DMS 273 treated with DMSO at 0.1 percent for 48 hours (cell line): Measurements from ENCODE around the gene FGF9.

Experiments used
- DNase-seq: peaks from one replicate; lab custom pipeline; 2025; lab: John Stamatoyannopoulos, UW

FGF9 gene

DNA sequence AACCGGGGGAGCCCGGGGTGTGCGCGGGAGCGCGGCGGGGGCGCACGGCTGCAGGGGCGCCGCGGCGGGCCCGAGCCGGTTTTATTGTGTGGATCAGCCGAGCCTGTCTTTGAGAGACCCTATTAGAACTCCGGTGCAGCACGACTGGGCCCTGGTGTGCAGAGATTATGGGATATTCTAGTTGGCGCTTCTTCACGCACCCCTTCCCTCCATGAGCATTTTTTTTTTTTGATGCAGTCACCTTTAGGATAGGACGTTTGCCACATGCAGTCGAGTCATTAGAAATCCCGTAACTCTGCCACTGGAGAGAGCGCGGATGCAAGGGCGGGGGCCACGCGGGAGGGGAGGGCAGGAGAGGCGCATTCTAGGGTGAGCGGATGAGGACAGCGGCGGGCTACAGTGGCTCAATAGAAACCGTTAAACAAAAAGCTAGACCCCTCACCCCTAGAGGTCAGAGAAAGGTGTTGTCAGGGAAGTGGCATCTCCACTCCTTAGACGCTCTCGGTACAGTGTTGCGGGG lies 3.7 kb downstream of the FGF9 start:
- no peak for DNase-seq

DNA sequence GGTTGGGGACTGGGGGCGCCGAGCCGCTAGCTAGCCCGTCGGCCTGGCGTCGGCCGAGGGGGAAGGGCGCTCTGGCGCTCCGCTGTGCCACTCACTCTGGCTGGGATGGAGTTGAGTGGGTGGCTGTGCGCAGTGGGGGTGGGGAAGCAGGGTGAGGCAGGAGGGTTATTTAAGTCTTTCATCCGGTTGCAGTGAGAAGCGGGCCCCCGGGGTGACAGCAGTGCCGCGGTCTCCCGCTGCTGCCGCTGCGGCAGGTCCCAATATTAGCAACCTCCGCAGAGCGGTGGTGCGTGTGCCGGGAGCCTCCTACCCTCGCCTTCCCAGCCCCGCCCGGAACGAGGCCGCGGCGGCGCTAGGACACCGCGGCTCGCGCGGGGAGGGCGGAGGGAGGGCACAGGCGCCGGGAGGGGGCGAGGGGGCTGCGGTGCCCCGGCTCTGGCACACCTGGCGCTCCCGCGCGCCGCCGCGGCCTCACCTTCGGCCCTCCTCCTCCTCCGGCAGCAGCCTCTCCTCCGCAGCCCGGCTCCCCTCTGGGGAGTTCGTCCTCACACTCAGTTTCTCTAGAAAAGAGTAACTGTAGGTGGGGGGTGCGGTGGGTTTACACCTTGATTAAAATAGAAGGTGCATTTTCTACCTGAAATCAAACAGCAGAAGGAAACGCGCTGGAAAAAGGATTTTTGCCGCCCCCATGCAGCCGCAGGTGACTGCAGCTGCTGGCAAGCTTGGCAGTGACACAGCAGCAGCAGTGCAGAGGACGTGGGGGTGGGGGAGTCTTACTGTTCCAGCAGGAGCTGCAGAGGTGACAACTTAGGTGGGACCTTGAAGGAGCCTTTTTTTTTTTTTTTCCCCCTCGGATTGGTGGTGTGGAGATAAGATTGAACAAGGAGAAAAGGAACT lies 4.5 kb downstream of the FGF9 start:
- DNase-seq: no peak

DNA sequence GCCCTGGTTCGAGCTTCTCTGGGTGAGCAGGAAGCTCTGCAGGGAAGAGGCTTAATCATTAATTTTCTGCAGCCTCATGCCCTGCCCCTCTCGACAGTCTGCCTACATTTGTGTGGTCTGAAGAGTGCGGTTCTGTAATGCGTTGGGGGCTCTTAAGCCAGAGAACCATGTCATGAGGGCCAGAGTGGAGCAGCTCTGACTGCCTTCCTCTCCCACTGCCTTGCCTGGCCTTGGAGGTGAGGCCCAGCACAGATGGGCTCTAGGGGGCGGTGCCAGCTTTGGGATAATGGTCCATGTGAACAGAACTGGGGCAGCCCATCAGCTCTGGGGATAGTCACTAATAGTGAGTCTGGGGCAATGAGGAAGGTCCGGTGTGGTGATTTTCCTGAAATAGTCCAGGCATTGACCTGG lies 5.7 kb downstream of the FGF9 start:
- DNase-seq: no peak

DNA sequence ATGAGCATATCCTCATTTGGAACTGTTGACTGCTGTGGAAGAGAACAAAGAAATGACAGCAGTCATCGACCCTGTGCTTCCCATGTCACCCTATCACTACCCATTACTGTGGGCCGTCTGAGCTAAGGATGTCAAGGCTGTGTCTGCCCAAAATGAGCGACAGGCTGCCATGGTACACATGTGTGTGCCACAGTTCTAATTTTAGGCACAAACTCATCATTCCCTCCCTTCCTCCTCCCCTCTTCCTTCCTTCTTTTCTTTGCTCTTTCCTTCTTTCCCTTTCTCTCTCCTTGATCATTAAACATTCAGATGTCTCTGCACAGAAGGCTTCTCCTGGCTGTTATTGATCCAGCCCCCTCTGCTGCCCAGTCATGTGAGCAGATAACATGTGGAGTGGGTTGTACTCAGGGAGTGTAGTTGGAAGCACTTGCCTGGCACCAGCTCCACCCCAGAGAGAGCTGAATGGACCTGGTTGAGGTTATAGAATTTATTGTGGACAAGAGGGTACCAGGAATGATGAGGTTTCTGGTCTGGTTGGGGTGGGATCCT lies 6.3 kb downstream of the FGF9 start:
- no peak for DNase-seq

DNA sequence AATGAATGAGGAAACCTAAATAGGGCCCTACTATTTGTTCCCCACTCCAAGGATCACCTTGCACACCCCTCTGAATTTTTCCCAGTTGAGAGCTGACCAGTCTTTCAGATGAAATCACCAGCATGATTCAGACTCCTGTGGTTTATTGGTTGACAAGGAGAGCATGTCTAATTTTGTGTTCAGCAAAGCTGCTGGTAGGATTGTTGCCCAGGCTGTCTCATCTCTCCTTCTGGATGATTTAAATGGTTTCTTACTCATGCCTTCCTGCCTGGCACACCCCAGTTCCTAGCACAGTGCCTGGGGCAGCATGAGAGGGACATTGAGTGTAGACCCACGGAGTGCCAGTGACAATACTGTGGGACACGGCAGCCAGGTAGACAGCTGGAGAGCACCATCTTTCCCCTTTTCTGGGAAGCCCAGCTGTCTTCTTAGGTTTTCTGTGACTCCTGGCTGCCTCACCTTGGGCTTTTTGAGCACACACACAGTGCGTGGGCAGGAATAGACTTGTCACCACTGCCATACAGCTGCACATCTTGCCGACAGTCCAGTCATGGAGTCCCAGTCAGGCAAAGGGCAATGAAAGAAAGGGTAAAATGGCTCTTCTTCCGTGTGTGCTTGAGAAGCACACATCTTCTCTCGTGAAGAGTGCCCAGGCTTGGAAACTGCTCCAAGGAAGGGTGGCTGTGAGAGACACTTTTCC lies 12.3 kb downstream of the FGF9 start:
- DNase-seq: no peak

DNA sequence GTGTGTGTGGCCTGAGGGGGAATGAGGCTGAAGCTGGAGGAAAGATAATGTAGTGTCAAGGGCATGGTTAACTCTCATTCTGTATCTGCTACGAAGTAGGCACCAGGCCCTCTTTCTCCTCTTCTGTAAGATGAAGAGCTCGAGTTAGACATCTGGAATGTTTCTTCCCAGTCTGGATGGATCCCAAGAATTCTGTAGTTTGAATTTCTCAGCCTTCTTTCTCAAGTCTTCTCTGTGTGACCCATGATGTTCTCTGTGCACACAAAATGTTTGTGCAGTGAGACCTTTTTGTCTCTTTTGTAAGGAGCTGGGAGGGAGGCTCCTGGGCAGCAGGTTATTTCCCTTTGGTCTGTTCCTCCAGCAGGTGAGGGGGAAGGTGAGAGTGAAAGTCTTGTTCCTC lies 13.7 kb downstream of the FGF9 start:
- no peak for DNase-seq

DNA sequence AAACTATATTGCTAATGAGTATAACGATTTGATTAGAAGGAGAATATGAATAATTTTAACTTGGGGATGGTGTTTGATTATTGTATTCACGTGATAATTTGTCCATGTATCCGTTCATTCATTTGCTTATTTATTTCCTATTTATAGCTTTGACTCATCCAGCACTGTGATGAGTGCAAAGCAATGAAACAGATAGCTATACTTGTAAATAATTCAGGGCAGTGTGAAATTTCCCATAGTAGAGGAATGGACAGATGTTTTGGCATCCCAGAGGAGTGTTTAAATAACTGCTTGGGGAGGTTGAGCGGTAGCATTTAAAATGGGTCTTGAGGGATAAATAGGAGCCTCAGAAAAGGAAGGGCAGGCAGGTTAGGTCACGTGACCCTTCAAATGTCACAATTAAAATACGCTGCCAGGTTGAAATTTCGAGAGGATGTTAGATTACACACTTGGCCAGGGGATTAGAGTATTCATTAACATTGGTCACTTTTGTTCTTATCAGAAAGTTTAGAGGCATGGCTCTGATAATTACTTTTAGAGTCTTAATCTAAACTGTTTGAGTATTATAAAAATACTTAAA lies 14.7 kb downstream of the FGF9 start:
- no peak for DNase-seq

DNA sequence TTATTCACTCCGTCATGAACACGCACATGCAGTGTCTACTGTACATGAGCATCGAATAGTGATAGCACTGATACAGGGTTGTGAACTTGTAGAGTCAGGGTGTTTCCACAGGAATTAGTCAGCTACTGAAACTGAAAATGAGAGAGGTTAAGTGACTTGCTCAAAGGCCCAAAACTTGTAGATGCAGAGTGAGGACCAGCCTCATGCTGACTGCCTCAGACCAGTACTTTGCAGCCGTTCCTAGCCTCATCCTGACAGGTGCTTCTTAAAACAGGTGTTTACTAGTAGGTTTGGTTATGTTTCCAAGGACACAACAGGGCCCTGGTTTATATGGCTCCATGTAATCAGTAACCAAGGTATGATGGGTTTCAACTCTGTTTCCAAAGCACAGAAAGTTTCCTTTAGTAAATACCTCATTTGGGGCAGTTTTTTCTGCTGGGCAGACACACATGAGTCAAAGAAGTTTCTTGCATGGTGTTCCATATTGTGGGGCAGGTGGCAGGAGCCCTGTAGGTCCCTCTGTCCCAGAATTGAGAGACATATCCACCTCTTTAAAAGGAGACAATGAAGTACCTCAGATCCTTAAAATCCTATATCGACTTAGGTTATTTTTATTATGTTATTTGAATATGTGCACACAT lies 16.0 kb downstream of the FGF9 start:
- no peak for DNase-seq

DNA sequence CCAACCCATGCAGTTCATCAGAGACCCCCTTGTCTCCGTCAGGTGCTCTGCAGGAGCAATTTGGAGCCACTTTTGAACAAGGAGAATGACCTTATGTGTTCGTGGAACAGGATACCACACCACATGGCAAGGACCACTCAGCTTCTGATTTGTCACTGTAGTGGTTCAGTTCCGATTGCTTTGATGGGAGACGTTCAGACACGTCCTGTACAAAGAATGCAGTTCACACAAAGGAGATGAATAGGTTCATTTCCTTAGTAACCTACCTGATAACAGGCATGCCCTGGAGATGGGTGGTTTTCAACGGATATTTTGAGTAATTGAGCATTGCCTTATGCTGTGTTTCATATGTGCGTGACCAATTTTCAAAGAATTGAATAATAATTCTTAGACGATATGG lies 17.2 kb downstream of the FGF9 start:
- no peak for DNase-seq

DNA sequence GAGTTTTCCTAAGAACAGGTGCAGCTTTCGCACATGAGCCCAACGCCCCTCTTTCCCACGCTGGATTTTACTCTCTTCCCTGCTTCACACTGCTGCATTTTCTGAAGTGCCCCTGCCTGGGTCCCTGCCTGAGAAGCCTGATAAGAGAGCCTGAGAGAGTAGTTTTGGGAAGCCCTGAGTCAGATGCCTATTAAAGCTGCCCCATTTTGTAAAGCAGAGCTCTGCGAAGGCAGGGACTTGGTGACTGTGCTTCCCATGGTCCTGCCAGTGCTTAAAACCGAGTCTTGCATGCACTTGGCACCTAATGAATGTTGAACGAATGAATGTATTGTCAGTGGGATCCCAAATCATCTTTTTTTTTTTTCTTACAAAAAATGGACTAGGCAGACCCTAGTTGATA lies 18.2 kb downstream of the FGF9 start:
- DNase-seq: no peak

DNA sequence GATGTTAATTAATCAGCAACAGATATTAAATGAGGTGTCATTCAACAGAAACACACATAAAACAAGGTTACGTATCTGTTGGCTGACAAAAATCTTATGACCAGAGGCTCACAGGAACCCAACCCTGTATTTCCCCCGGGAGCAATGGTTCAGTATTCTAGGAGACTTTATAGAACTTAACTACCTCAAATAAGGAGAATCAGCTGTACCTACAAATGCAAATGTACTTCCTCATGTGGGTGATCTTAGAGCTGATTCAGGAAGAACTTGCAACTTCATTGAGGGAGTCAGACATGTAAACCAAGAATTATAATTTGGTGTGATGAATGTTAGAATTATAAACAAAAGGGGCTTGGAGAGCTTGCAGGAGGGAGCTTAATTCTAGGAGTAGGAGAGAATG lies 20.1 kb downstream of the FGF9 start:
- no peak for DNase-seq

DNA sequence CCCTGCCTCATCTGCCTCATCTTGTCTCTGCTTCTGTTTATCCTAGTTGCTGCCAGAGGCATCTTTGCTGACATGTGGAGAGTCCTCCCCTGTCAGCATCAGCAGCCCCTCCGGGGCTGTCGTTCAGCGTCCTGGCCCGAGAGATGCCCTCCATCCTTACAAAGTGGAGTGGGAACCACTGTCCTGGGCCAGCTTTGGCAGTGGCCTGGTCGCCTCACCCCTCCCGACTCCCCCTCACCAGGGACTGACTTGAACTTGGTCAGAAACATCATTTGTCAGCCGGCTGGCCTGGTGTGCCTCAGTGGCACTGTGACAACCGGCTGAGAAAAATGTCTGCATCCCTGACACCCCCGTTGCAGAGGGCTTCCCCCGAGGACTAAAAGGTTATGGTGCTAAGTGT lies 20.6 kb downstream of the FGF9 start:
- DNase-seq: no peak

DNA sequence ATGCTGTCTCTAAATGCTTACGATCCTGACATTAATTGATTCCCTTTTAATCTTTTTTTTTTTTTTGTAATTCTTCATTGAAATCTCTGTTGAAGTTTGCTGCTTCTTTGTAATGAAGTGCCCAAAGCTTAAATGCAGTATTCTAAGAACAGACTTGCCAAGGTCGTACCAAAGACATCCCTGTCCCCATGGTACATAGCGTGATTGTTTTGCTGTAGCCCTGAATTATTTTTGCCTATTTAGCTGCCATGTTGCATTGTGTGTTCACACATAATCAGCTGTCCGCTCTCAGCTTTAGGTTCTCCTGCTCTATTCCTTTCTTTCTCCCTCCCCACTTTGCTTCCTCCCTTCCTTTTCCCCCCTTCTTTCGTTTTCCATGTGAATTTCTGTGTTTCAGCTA lies 21.1 kb downstream of the FGF9 start:
- DNase-seq: no peak

DNA sequence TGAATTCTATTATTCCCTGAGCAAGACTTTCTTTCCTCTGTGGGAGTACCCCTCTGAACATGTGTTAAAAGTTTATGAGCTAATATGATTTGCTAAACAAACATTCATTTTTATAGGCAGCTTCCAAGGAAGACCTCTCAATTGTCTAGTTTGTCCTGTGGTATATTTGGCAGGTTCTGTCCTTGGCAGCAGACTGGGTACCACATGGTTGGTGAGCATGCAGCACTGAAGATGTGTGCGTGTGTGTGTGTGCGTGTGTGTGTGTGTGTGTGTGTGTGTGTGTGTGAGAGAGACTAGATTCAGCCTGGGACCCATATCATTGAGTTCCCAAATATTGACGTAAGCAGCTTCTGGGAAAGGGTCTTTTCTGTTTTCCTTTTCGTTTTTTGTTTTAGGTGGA lies 24.0 kb downstream of the FGF9 start:
- DNase-seq: no peak

DNA sequence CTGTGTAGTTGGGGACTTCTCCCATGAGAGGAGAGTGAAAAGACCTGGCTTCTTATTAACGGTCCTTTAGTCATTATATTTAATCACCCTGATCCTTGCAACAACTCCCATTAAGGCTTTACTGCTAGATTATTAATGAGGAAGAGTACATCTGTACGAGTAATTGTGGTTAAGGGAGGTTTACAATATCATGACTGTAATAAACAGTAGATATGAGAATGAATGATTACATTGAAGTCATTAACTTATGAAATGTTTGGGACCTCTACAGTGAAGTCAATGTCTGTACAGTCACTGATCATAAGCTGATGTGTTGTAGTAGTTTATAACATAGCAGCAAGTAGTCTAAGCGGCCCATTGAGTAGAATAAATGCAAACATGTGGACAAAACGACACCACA lies 24.7 kb downstream of the FGF9 start:
- DNase-seq: no peak

DNA sequence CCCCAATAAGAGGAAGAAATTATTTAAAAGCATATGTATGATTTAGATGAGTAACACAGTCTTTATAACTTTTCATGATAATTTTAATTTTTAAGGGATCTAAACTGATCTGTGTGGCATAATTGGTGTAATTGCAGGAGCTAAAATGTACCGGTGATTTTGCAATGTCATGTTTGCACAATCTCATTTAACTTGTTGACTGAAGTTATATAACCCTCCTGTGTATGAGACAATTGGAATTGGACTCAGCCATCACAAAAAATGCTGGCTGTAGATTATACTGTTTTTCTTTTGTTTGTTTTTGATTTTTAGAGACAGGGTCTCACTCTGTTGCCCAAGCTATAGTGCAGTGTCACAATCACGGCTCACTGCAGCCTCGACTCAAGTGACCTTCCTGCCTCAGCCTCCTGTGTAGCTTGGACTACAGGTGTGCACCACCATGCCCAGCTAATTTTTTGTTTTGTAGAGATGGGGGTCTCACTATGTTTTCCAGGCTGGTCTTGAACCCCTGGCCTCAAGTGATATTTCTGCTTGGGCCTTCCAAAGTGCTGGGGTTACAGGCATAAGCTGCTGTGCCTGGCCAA lies 26.1 kb downstream of the FGF9 start:
- DNase-seq: no peak

DNA sequence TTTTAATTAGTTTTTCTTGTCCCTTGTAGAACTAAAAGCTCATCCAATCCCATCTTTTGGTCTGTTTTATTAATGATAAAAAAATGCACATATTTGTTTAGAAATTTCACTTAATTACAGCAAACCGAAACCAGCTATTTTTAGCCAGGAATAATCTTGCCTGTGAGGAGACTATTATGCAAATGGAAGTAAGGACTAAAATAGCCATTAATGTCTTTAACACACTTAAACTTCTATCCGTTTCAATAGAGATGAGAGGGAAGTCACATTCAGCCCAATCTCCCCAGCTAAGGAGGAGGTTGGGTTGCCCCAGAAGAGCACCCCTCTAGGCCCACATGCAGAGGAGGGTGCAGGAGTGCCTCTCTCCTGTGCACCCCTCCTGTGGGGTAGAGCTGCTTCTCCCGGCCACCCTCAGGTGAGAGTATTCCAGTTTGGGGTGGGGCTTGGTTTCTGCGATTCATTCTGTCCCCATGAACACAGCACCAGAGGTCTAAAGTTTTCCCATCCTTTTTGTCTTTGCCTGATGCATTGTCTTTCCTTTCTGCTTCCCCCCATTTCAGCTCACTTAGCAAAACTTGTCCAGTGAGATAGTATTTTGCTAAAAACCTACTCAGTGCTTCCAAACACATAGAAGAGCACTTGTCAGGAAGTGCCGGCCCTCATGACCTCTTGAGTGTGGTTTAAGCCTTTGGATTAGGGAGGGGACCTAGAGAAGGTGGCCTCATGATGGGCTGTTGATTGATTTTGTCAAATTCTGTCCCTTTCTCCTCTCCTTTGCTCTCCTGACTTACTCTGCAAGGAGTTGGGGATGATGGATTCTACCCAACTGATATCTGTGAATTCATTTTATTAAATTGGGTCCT lies 28.2 kb downstream of the FGF9 start:
- no peak for DNase-seq

DNA sequence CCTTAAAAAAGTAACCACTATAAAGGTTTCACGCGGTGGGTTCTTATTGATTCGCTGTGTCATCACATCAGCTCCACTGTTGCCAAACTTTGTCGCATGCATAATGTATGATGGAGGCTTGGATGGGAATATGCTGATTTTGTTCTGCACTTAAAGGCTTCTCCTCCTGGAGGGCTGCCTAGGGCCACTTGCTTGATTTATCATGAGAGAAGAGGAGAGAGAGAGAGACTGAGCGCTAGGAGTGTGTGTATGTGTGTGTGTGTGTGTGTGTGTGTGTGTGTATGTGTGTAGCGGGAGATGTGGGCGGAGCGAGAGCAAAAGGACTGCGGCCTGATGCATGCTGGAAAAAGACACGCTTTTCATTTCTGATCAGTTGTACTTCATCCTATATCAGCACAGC lies 30.6 kb downstream of the FGF9 start:
- no peak for DNase-seq

DNA sequence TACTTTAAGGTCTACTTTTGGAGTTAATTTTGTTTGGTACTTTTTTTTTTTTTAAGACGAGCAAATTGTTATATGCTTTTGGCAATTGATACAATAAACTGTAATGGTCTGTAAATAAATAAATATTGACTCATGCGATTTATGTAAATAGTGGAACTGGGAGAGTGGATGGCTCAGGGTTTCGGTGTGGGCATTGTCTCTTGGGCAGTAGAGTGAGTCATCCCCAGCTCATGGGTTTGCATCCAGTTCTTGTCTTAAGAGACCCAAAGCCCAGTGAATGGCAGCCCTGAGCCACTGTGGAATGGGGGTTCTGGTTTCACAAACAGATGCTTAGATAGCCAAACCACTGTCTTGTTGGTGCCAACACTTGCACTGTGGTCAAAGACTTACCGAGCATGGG lies 33.0 kb downstream of the FGF9 start:
- DNase-seq: no peak

DNA sequence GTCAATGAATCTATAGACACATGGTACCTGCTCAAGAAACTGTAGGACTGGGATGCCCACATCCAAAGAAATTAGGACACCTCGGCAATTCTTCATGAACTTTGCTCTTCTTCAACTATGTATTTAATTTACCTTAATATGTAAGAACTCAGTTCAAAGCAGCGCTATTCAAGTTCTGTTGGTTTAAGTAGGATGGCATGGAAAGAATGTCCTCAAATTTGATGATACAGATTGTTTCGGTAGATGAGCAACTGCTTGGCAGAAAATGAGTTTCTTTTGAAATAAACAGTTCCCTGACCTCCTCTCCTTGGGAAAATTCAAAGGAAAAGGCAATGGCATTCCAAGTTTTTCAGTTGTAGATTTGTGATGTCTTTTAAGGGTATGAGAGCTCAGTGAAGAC lies 36.7 kb downstream of the FGF9 start:
- DNase-seq: no peak

DNA sequence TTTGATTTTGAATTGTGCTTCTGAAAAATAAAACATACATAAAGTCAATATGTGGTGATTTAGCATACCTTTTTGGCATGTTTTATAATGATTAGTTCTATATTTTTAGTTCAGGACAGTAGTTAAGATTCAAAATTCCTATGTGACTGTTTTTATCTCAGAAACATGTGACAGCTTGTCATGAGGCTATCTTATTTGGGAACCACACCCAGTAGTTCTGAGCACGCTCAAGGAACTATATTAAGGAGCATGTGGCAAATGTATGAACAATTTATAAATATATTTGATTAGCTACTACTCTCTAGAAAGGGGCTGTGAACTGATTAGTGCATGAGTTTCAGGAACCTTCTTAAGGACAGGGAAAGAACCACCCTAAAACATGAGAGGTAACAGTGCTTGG lies 38.8 kb downstream of the FGF9 start:
- DNase-seq: no peak
